ENCODE measurements around the gene DENND1A.

GRCh38 chr9:123642291-123643278 lies 287.3 kb downstream of the DENND1A start:
- TF ChIP-seq CTCF (IDR thresholded peaks at IDR 0.05), result no peak
- TF ChIP-seq POLR2A (IDR thresholded peaks at IDR 0.05), result no peak

All from heart left ventricle (tissue), 13 donors.